Kidney (tissue), 14 donors: Measurements from ENCODE around the gene DSTN. TPM values are rescaled to one million over a fixed set of nuclear protein-coding genes. Genes with fewer than 3 reads are reported as not detected.

ENCODE experiments used
- DNase-seq, 5 donors: peaks; one replicate each; pipeline ENCODE4 v3.0.0-alpha.2; 2013 to 2020
- FAIRE-seq: peaks from 2 replicates; lab custom pipeline; 2012; peaks lifted over from hg19 to GRCh38; lab: Jason Lieb, UNC
- H3K27ac ChIP-seq, 2 donors: one replicate each; pipeline ENCODE4 v1.7.0; 2013; ENCODE audit warnings: low read depth in 2 of 2, low read length in 2 of 2, inconsistent platforms in 1 of 2
- H3K27me3 ChIP-seq: one replicate; pipeline ENCODE4 v1.7.1; 2013; ENCODE audit warnings: low read length, inconsistent platforms; ENCODE audit not compliant: control insufficient read depth, insufficient read depth
- H3K36me3 ChIP-seq, 3 donors: one replicate each; pipeline versions ENCODE4 v1.7.0 to v1.7.1; 2013; ENCODE audit warnings: low read length in 3 of 3, control low read depth in 1 of 3, inconsistent platforms in 1 of 3; ENCODE audit not compliant: insufficient read depth in 3 of 3, control insufficient read depth in 2 of 3
- H3K4me1 ChIP-seq, 3 donors: one replicate each; pipeline versions ENCODE4 v1.7.0 to v1.7.1; 2013; ENCODE audit warnings: low read length in 3 of 3, inconsistent platforms in 1 of 3, low read depth in 1 of 3; ENCODE audit not compliant: control insufficient read depth in 2 of 3, insufficient read depth in 2 of 3
- H3K4me3 ChIP-seq, 3 donors: one replicate each; pipeline versions ENCODE4 v1.7.0 to v1.8.1; 2013; ENCODE audit warnings: low read length in 3 of 3, control low read depth in 1 of 3, inconsistent platforms in 1 of 3
- H3K9ac ChIP-seq, 3 donors: one replicate each; pipeline versions ENCODE4 v1.7.0 to v1.7.1; 2013; ENCODE audit warnings: low read length in 3 of 3, control low read depth in 1 of 3, inconsistent platforms in 1 of 3
- H3K9me3 ChIP-seq, 3 donors: one replicate each; pipeline versions ENCODE4 v1.7.0 to v1.7.1; 2013; ENCODE audit warnings: low read length in 3 of 3, control low read depth in 1 of 3, inconsistent platforms in 1 of 3; ENCODE audit not compliant: control insufficient read depth in 2 of 3, insufficient read depth in 1 of 3
- CTCF ChIP-seq: IDR thresholded peaks from 3 replicates; pipeline ENCODE4 v1.5.1; 2012; ENCODE audit warnings: mild to moderate bottlenecking, moderate library complexity, borderline replicate concordance; ENCODE audit not compliant: insufficient read depth; ENCODE audit errors: extremely low read depth
- intact Hi-C: fragments of 100-400 bp; cut with DNase I; formaldehyde crosslinking; loops from one replicate; pipeline ENCODE4 v1.11.1; 2022
- polyA plus RNA-seq: library from polyadenylated mRNA; stranded (reverse); fragments of 350-450 nt; fragmentation: Illumina TruSeq; extraction: RNeasy Lipid Tissue Mini Kit (QIAGEN cat#74804); gene quantifications from one replicate; pipeline ENCODE4 v1.2.3, GENCODE V29; 2014; ENCODE audit warnings: low read depth, low replicate concordance; ENCODE audit not compliant: insufficient read depth
- total RNA-seq: library from RNA; stranded (reverse); fragmentation: NEBNext Ultra II Directional; extraction: Animal tissue kit (Norgen Biotek cat#: 25700); gene quantifications from one replicate; pipeline ENCODE4 v1.2.1, GENCODE V29; 2021
- donor health status: control.
- donor health status: control.
- donor health status: control.
- donor health status: control.
- donor health status: control.
- donor health status: DM: yes; HTN: yes; CAD: no.
- donor health status: Normal renal cell carcinoma (clear cell type).

DSTN gene
- total and polyA plus RNA-seq, 2 donors from 2014 or later = 409 to 525 TPM

- FAIRE-seq (no peak), DNase-seq (peak in 3 of 5 donors; percentile 7 to 61 (median 34))
- Histone ChIP-seq H3K9ac (no peak overlapping the region), H3K4me3 (no peak overlapping the region), H3K9me3 (no peaks in the 10 kb centered on the region), H3K36me3 (peaks cover 3 to 58% (median 43%) of the 10 kb centered on the region in 3 donors), H3K4me1 (no peaks in the 10 kb centered on the region), H3K27ac (no peak overlapping the region), H3K27me3 (no peaks in the 10 kb centered on the region)
- intact Hi-C loops = no loop called here
- TF ChIP-seq CTCF = no peak
These were observed 50.7 kb downstream of the DSTN start for GRCh38 chr20:17620371-17621228.

GRCh38 chr20:17621229-17621968 lies 51.5 kb downstream of the DSTN start:
- no peak for FAIRE-seq
- H3K9ac ChIP-seq = no peak overlapping the region
- peak in 3 of 5 donors; percentile 7 to 48 (median 19) for DNase-seq

GRCh38 chr20:17622086-17622850 lies 52.4 kb downstream of the DSTN start:
- intact Hi-C loops = no loop called here
- FAIRE-seq (no peak), DNase-seq (peak in 2 of 5 donors; percentile 21 to 43)
- Histone ChIP-seq H3K4me1 (no peaks in the 10 kb centered on the region), H3K9ac (no peak overlapping the region), H3K27ac (no peak overlapping the region), H3K9me3 (no peaks in the 10 kb centered on the region), H3K36me3 (peaks cover 3 to 58% (median 42%) of the 10 kb centered on the region in 3 donors), H3K27me3 (no peaks in the 10 kb centered on the region), H3K4me3 (no peak overlapping the region)
- TF ChIP-seq CTCF = no peak

More at GRCh38 chr20:17621229-17621968, 51.5 kb downstream of the DSTN start:
- TF ChIP-seq CTCF = no peak
- Histone ChIP-seq H3K36me3 (peaks cover 3 to 58% (median 47%) of the 10 kb centered on the region in 3 donors), H3K4me3 (no peak overlapping the region), H3K27me3 (no peaks in the 10 kb centered on the region), H3K4me1 (no peaks in the 10 kb centered on the region), H3K9me3 (no peaks in the 10 kb centered on the region), H3K27ac (no peak overlapping the region)
- intact Hi-C loops = no loop called here
